PFSK-1 (cell line): ENCODE results near the gene TIAM1.

Source experiments
- FOXP2 ChIP-seq: optimal IDR thresholded peaks from 2 replicates; pipeline ENCODE3; 2011; ENCODE audit warnings: borderline replicate concordance, control low read depth, inconsistent platforms; ENCODE audit not compliant: insufficient read depth; ENCODE audit errors: extremely low read length, extremely low read depth
- POLR2AphosphoS5 ChIP-seq: IDR thresholded peaks from 2 replicates; pipeline ENCODE4 v1.6.1; 2012; ENCODE audit warnings: low read depth, mild to moderate bottlenecking, control low read depth, low read length, moderate library complexity
- SIN3A ChIP-seq: IDR thresholded peaks from 2 replicates; pipeline ENCODE4 v1.6.1; 2012; ENCODE audit warnings: mild to moderate bottlenecking, low read length, moderate library complexity, borderline replicate concordance; ENCODE audit not compliant: insufficient read depth
- TAF1 ChIP-seq: IDR thresholded peaks from 2 replicates; pipeline ENCODE4 v1.6.1; 2012; ENCODE audit warnings: low read length, control low read depth, borderline replicate concordance; ENCODE audit not compliant: insufficient read depth
- TF ChIP-seq, protein P1 (sequence below), 2 experiments: IDR thresholded peaks; 2 replicates each; pipeline versions ENCODE4 v1.6.1 to v1.8.0; 2011 to 2012; ENCODE audit warnings: low read depth in 2 of 2, low read length in 2 of 2, control low read depth in 1 of 2, inconsistent platforms in 1 of 2, mild to moderate bottlenecking in 1 of 2, moderate library complexity in 1 of 2; ENCODE audit not compliant: insufficient read depth in 1 of 2

Gene TIAM1

DNA sequence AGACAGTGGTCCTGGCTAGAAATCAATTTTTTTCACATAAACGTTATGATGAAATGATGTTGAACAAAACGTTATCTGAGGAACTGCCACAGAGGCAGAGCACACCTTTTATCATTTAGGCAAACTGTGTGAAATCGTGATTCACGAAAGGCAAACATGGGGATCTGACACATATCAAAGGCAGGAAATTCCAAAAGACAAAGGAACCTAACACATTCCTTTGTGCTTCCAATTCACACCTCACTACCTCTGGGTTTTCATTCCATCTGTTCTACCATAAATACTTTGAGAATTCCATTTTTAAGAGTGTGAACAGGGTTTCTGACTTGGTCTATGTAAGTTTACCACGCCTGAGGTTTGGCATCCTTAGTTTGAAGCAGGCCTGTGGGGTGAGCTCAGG, 186.3 kb downstream of the TIAM1 start:
- TF ChIP-seq FOXP2 = no peak
- TF ChIP-seq, protein P1, sequence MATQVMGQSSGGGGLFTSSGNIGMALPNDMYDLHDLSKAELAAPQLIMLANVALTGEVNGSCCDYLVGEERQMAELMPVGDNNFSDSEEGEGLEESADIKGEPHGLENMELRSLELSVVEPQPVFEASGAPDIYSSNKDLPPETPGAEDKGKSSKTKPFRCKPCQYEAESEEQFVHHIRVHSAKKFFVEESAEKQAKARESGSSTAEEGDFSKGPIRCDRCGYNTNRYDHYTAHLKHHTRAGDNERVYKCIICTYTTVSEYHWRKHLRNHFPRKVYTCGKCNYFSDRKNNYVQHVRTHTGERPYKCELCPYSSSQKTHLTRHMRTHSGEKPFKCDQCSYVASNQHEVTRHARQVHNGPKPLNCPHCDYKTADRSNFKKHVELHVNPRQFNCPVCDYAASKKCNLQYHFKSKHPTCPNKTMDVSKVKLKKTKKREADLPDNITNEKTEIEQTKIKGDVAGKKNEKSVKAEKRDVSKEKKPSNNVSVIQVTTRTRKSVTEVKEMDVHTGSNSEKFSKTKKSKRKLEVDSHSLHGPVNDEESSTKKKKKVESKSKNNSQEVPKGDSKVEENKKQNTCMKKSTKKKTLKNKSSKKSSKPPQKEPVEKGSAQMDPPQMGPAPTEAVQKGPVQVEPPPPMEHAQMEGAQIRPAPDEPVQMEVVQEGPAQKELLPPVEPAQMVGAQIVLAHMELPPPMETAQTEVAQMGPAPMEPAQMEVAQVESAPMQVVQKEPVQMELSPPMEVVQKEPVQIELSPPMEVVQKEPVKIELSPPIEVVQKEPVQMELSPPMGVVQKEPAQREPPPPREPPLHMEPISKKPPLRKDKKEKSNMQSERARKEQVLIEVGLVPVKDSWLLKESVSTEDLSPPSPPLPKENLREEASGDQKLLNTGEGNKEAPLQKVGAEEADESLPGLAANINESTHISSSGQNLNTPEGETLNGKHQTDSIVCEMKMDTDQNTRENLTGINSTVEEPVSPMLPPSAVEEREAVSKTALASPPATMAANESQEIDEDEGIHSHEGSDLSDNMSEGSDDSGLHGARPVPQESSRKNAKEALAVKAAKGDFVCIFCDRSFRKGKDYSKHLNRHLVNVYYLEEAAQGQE (IDR thresholded peaks at IDR 0.05; ENCODE audit: insufficient read depth in 1 of 2, low read depth in 2 of 2, low read length in 2 of 2) = no peak
- TF ChIP-seq SIN3A = no peak
- TF ChIP-seq TAF1 = no peak
- no peak for TF ChIP-seq POLR2AphosphoS5

DNA sequence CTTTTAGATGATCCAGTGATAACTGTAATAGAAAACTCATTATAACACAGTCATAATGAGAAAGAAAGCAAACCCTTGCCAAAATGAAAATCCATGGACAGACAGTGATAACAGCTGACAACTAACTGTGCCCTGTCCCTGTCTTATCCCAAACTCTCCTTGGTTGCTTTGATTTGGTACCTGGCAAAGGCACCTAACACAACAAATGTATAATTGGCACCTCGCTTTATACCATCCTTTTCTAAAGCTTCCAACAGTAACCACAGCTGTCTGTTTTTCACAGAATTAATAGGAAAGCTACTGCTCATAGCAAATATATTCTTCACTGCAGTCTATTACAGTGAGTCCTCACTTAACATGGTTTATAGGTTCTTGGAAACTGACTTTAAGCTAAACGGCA, 187.4 kb downstream of the TIAM1 start:
- no peak for TF ChIP-seq FOXP2

DNA sequence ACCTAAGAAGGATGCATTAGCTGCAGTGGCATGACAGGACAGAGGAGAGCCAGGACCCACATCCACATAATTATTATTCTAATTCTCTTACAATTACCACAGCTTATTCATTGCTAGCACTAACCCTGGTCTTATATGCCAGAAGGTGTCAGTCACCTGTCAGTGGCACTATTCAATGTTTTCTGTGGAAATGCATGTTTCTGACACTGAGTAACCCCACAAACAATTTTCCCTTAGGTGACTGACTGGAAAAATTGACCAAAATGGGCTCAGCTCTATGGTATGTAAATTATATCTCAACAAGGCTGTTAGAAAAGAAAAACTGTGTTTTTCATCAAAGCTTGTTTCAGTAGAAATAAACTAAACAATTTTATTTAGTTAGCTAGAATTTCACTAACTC, 187.9 kb downstream of the TIAM1 start:
- TF ChIP-seq, protein P1 (IDR thresholded peaks at IDR 0.05; ENCODE audit: insufficient read depth in 1 of 2, low read depth in 2 of 2, low read length in 2 of 2) = no peak
- TF ChIP-seq FOXP2 (no peak), POLR2AphosphoS5 (no peak), TAF1 (no peak), SIN3A (no peak)

DNA sequence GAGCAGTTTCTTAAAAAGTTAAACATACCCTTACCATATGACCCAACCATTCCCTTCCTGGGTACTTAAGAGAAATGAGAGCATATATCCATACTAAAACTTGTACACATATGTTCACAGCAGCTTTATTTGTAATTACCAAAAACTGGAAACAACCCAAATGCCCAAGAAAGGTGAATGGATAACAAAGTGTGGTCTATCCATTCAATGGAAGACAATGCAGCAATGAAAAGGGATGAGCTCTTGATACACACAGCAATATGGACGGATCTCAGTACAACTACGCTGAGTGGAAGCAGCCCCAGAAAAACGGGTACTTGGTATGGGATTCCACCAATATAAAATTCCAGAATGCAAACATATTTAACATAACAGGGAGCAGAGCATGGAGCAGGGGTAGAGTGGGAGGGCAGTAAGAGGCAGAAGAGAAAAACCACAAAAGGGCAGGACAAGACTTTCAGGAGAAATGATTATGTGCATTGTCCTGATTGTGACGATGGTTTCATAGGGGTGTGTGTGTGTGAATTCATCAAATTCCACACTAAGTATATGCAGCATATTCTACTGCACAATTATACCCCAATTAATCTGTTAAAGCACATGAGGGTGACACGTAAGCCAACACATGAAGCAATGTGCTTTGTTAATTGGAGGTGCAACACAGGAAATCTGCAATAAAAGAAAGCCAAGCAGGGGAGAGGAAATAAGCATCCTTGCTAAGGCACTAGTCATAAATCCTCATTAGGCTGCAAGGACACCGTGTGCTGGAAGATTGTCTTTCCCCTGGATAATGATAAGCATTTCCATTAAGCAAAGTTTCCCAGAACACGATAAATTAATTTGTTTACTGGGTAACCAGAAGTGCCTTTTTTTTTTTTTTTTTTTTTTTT, 192.7 kb downstream of the TIAM1 start:
- TF ChIP-seq TAF1 (no peak), SIN3A (no peak), FOXP2 (no peak), POLR2AphosphoS5 (no peak)
- TF ChIP-seq, protein P1 (IDR thresholded peaks at IDR 0.05; ENCODE audit: insufficient read depth in 1 of 2, low read depth in 2 of 2, low read length in 2 of 2) = no peak

DNA sequence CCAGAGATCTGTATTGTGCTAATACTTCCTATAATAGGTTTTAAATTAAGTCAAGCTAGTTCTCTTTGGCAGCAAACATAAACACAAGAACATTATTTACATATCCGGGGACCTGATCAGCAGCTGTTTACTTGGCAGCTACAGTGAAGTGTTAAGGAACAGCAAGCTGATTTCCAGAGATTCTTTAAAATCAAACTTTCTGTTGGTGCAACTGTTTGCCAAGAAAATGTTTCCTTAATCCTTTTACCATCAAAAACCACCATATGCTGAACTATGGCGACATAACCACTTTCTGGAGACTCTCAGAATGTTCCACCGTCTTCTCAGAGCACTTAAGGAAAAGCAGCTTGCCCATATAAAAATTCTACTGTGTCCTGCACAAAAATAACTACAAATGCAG, 198.8 kb downstream of the TIAM1 start:
- TF ChIP-seq FOXP2 (no peak), TAF1 (no peak)

DNA sequence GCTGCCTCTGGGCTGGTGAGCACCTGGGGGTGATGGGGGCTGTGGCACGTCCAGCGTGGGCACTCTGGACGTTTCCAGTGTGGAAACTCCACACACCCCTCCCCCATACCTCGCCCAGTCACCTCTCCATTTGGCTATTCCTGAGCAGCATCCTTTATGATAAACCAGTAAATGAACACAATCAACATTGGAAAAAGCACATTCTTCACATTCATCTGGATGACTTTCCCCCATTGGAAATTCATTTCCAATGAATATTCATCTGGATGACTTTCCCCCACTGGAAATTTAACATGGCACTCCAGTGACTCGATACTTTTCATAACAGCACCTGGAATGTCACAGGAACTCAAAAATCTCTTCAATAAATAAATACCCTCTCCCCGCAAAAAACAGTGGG, 201.0 kb downstream of the TIAM1 start:
- TF ChIP-seq TAF1 (no peak), FOXP2 (no peak), POLR2AphosphoS5 (no peak), SIN3A (no peak)
- TF ChIP-seq, protein P1 (IDR thresholded peaks at IDR 0.05; ENCODE audit: insufficient read depth in 1 of 2, low read depth in 2 of 2, low read length in 2 of 2) = no peak
